K562 (cell line): ENCODE results near the gene ENO2. TPM values are rescaled to one million over a fixed set of nuclear protein-coding genes. Genes with fewer than 3 reads are reported as not detected.

Experiments
- BCL6 ChIP-seq: fragments of 250-450 bp; sonication (Bioruptor Pico); IDR thresholded peaks from 2 replicates; pipeline ENCODE4 v1.4.0; 2020
- CREB5 ChIP-seq: fragments of 250-450 bp; sonication (Bioruptor Pico); IDR thresholded peaks from 2 replicates; pipeline ENCODE4 v1.5.0; 2020; ENCODE audit warnings: mild to moderate bottlenecking
- DNMT1 ChIP-seq: fragments of 450-650 bp; IDR thresholded peaks from 2 replicates; pipeline ENCODE4 v1.6.1; 2016; ENCODE audit warnings: antibody characterized with exemption, mild to moderate bottlenecking
- FOXM1 ChIP-seq, 2 experiments: fragments of 450-650 bp in 1 of 2; sonication (generic) in 1 of 2; formaldehyde crosslinking in 1 of 2; IDR thresholded peaks; 2 replicates each; pipeline versions ENCODE4 v1.6.1 to v1.9.0; 2017 to 2022; ENCODE audit warnings: low read depth in 2 of 2, mild to moderate bottlenecking in 2 of 2, missing genetic modification reagents in 1 of 2, moderate library complexity in 1 of 2
- GATA2 ChIP-seq: sonication (generic); formaldehyde crosslinking; IDR thresholded peaks from 2 replicates; pipeline ENCODE4 v1.4.0; 2020; ENCODE audit warnings: mild to moderate bottlenecking, missing genetic modification reagents
- NCOA4 ChIP-seq: fragments of 450-650 bp; IDR thresholded peaks from 2 replicates; pipeline ENCODE4 v1.6.1; 2018; ENCODE audit warnings: mild to moderate bottlenecking; ENCODE audit not compliant: partially characterized antibody
- NFE2 ChIP-seq: IDR thresholded peaks from 2 replicates; pipeline ENCODE4 v1.6.1; 2014; ENCODE audit warnings: antibody characterized with exemption, low read depth
- PCBP1 ChIP-seq: fragments of 200-400 bp; formaldehyde crosslinking; IDR thresholded peaks from 2 replicates; pipeline ENCODE4 v1.6.1; 2018; ENCODE audit warnings: mild to moderate bottlenecking, low read depth, low read length; ENCODE audit not compliant: poor library complexity, severe bottlenecking
- PML ChIP-seq: IDR thresholded peaks from 2 replicates; pipeline ENCODE4 v1.6.1; 2012; ENCODE audit warnings: low read length, inconsistent platforms
- SIN3B ChIP-seq: fragments of 450-650 bp; IDR thresholded peaks from 2 replicates; pipeline ENCODE4 v1.6.1; 2017; ENCODE audit warnings: low read depth, mild to moderate bottlenecking, moderate library complexity
- THAP12 ChIP-seq: fragments of 250-450 bp; sonication (Bioruptor Pico); IDR thresholded peaks from 2 replicates; pipeline ENCODE4 v1.9.0; 2021; ENCODE audit warnings: mild to moderate bottlenecking, inconsistent platforms
- THRA ChIP-seq: fragments of 450-650 bp; IDR thresholded peaks from 2 replicates; pipeline ENCODE4 v1.6.1; 2017; ENCODE audit warnings: mild to moderate bottlenecking, moderate library complexity
- UBTF ChIP-seq, 2 experiments: IDR thresholded peaks; 2 replicates each; pipeline ENCODE4 v1.6.1; 2012; ENCODE audit warnings: improper control_type of control experiment in 2 of 2, low read depth in 2 of 2, low read length in 2 of 2, borderline replicate concordance in 1 of 2
- ZBTB43 ChIP-seq: sonication (generic); formaldehyde crosslinking; IDR thresholded peaks from 2 replicates; pipeline ENCODE4 v1.8.0; 2023; ENCODE audit warnings: mild to moderate bottlenecking, missing genetic modification reagents
- ZKSCAN8 ChIP-seq: fragments of 200-800 bp; sonication (Bioruptor generic); IDR thresholded peaks from 2 replicates; pipeline ENCODE4 v1.6.1; 2016; ENCODE audit warnings: missing genetic modification characterization, missing compliant biosample characterization
- ZNF253 ChIP-seq: fragments of 250-450 bp; sonication (Bioruptor Pico); conservative IDR thresholded peaks from 2 replicates; pipeline ENCODE4 v1.6.1; 2021; ENCODE audit warnings: mild to moderate bottlenecking
- ZNF512 ChIP-seq: IDR thresholded peaks from 2 replicates; pipeline ENCODE4 v1.6.1; 2016; ENCODE audit warnings: missing genetic modification characterization, missing compliant biosample characterization
- polyA plus RNA-seq, 8 experiments: library from polyadenylated mRNA; depleted of rRNA in 4 of 8; stranded (reverse) in 5 of 8; unstranded in 3 of 8; fragments of >200 nt; fragmentation: Nextera tagmentation in 2 of 8; fragmentation: Illumina TruSeq in 1 of 8; extraction: Ambion mirVana in 2 of 8; extraction: Trizol in 1 of 8; gene quantifications; 2 replicates each; pipeline versions ENCODE4 v1.2.1 to v1.2.3, GENCODE V29; 2011 to 2014; ENCODE audit warnings: inconsistent platforms in 1 of 8, missing spikeins in 1 of 8
- total RNA-seq, 7 experiments: library from RNA; depleted of rRNA in 6 of 7; stranded (reverse); fragments of >200 nt in 6 of 7; fragmentation: Illumina TruSeq in 2 of 7; extraction: Trizol in 2 of 7; gene quantifications; 2 replicates each; pipeline versions ENCODE4 v1.2.1 to v1.2.3, GENCODE V29; 2011 to 2021; ENCODE audit warnings: low replicate concordance in 1 of 7

ENO2 gene
- total and polyA plus RNA-seq, 9 of the 15 experiments (the other 6 are each of a cell fraction or from before 2014, with no cell fraction given), result 10.9 to 43.3 (median 21.0) TPM

- TF ChIP-seq ZNF512 (tag) (no peak), SIN3B (no peak), FOXM1 (IDR thresholded peaks at IDR 0.05; ENCODE audit: low read depth) (no peak), FOXM1 (CRISPR knock-in tag; IDR thresholded peaks at IDR 0.05; ENCODE audit: low read depth) (no peak), DNMT1 (no peak), THAP12 (CRISPR knock-in tag) (no peak), CREB5 (CRISPR knock-in tag) (no peak), THRA (no peak), PCBP1 (no peak), PML (0 out of 2 replicates have a peak, but pooled peaks have one; percentile 10), UBTF (IDR thresholded peaks at IDR 0.05; ENCODE audit: borderline replicate concordance in 1 of 2, low read depth in 2 of 2, low read length in 2 of 2) (no peak), BCL6 (CRISPR knock-in tag) (no peak), NFE2 (peak; percentile 56; the same call in 1 of the 2 replicates), ZNF253 (no peak), ZKSCAN8 (no peak), NCOA4 (no peak), GATA2 (peak; percentile 49), ZBTB43 (CRISPR knock-in tag) (no peak)
Observed at GRCh38 chr12:6961278-6961694, 46.9 kb downstream of the ENO2 start (continued).
